GM19395 (cell line): Measurements from ENCODE around the gene PNPO.
A peak's percentile ranks its signal among the peaks of the same experiment; 100 is the strongest.

Experiments
- ATAC-seq: cut with Tn5 transposase; IDR thresholded peaks from one replicate; pipeline ENCODE4 v1.9.1; 2021; ENCODE audit warnings: mild to moderate bottlenecking, moderate library complexity; ENCODE audit not compliant: unreplicated experiment

The PNPO gene

DNA sequence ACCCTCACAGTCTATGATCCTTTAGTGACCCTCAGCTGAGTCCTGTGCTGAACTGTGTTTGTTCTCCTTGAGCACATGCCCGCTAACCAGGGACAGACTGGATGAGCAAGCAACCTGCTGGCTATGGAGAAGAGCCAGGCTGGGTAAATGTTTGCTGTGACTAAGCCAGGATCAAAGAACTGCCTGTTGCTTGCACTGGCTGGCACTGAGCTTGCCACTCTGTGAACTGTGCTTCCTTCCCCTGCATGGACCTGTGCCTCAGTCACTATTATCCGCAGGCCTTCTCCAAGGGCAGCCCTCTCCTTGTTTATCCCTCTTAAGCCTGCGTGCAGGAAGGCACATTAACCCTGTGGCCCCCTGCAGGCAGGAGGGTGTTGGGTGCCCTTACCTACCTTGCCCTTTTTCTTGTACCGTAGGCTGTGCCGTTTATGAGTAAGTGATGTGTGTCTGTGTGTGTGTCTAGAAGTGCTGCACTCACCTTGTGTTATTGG, 7.4 kb downstream of the PNPO start:
- no peak for ATAC-seq

DNA sequence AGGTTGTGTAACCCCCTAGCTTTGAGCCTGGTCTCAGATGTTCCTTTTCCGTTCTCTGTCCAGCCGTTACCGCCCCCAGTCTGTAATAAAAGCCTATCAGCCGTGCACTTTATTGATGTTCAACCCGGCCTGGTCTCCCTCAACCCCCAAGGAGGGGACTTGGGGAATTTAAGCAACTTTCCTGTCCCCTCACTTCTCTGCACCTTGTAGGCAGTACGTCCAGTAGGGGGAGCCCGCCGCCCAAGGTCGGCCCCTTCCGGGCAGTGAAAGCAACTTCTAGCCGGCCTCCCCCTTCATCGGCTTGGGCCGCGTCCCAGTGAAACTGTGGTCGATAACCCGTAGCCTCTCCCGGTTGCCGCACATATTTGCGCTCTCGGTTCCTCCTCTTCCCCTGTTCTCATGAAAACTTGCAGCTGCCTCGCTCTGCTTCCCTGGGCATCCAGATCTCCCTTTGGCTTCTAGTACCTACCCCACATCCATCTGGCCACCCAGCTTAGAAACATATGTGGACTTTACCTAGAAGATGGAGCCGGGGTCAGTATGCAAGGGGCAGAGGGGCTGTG, 7.9 kb downstream of the PNPO start:
- ATAC-seq, result peak; percentile 53

DNA sequence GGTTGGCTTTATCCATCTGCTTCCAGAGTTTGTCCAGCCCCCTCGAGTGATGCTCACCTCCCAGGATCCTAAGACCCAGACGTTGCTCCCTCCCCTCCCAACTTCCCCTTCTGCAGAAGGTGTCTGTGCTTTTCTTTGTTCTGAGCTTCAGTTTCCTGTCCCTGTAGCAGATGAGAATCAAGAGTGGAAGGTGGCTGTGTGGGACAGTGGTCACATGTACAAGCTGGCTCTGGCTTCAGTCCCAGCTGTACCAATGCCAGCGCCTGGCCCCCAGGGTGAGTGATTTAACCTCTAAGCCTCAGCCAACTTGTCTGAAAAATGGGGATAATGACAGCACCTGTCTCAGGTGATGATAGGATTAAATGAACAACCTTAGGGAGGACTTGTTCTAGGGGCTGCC, 8.6 kb downstream of the PNPO start:
- peak; percentile 48 for ATAC-seq

DNA sequence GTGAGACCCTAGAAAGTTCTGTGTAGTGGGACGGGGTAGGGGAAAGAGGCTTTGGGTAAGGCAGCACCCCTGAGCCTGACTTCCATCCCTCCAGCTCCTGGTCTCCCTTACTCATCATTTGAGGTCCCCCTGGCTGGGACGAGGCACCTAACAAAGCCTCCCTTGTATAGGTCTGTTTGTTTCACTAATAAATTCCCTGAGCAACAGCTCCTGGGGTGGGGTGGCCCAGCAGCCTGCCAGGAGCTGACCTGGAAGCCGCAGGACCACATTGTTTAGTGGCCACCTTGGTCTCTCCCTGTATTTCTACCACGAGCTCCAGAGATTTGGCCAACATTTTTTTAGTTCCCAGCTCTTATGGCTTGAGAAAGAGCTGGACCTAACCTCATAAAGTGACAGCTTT, 9.1 kb downstream of the PNPO start:
- no peak for ATAC-seq

DNA sequence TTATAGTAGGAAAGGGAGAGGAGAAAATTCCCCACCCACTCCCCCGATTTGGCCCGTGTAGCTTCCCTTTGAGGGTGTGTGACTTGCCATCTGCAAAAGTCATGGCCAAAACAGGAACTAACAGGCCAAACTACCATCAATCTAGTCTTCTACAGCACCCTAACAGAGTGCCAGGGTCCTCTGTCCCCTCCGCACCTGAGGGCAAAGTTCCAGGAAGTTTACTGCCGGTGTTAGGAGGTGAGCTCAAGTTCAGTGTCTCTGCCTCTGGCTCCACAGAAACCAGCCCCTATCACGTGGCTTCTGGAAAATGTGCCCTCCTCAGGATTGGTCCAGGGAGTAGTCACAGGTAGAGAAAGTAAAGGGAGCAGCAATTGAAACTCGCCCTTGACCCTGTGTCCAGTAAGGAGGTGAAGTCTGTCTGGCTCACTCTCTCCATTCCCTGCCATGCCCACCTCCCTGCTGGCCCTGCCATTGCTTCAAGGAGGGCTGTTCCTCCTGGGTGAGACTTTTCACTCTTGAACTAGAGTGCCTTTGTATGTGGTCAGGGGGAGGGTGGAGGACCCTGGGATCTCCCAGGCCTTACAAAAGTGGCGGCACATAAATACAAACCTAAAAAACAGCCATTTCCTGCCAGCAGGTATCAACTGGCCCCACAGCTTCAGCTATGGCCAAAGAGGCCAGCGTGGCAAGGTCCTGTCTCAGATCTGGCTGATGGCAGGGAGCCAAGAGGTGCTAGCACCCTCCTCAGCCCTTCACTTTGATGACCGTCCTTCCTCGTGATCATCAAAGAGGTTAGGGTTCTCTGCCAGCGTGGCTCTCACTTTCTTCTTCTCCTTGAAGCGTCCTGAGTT, 11.0 kb downstream of the PNPO start:
- ATAC-seq, result no peak

DNA sequence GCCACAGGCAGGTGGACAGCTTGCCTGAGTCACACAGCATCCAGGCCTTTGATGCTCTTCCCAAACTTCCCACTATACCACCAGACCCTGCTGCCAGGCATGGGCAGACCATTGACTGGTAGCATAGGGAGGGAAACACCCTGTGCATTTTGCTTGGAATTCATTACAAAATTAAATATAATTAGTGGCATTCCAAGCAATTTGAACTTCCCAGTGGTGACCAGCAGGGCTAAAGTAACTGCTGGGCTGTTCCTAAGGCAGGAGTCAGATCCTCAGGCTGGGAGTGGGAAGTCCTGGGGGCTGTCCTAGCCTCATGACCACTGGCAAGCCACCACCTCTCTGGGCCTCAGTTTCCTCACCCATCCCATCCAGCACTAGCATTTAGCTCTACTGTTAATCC, 12.5 kb downstream of the PNPO start:
- ATAC-seq, result no peak

DNA sequence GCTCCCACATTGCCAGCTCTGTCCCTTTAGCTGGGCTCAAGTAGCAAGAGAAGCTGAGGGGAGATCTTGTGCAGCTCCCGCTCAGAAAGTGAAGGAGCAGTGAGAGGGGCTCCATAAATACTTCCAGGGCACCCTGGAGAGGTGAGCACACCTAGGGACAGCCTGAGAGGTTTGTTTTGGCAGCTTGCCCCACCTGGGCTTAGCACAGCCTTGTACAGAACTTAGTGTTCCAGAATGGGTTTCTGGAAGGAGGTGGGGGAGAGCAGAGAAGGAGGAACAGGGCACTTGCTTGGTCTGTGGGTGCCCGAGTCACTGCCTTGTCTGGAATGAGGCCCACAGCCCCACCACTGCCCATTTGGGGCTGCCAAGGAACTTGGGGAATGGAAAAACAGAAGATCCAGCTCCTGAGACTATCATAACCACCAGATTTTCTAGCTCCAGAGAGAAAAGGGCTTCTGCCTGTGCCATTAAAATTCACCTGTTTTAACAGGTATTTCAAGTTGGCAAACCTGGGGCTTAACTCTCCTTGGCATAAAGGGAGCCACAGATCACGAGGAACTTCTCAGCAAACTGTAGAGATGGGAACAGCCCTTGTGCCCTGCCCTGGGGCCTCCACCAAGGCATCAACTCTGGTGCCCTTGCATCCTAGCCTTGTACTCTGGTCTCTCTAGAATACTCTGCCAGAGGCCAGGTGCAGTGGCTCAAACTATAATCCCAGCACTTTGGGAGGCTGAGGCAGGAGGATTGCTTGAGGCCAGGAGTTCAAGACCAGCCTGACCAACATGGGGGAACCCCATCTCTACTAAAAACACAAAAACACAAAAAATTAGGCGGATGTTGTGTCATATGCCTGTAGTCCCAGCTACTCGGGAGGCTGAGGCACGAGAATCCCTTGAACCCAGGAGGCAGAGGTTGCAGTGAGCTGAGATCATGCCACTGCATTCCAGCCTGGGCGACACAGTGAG, 14.4 kb downstream of the PNPO start:
- ATAC-seq, result no peak

DNA sequence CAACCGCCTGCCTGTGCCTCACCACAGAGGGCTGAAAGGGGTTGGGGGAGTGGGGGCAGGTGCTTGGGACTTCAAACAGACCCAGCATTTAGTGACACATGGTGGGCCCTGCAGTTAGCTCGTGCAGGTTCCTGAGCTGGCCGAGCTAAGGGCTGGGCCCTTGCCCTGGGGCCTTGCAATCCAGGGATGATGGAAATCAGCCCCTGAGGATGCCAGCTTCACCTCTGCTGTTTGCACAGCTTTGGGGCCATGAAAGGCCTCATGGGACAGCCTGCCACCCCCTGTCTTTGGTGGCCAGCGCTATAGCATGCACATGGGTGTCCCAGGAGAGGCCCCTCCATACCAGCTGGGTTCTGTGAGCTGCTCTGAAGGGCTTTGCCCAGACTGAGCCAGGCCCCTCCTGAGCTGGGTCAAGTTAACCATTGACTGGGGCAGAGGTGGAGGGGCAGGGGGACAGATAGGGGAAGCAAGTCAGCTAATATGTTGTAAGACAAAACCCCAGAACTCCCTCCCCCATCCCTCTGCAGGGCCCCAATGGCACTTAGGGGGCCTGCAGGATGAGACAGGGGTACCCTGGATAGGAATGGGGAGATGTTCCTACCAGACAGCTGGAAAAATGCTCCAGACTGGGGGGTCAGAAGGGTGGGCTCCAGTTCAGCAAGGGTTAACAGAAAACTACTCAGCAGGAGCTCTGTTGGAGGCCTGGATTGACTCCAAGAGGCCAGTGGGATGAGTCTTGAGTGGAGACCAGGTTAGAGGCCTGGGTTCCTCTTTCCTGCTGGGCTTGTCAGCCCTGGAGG, 15.6 kb downstream of the PNPO start:
- no peak for ATAC-seq

DNA sequence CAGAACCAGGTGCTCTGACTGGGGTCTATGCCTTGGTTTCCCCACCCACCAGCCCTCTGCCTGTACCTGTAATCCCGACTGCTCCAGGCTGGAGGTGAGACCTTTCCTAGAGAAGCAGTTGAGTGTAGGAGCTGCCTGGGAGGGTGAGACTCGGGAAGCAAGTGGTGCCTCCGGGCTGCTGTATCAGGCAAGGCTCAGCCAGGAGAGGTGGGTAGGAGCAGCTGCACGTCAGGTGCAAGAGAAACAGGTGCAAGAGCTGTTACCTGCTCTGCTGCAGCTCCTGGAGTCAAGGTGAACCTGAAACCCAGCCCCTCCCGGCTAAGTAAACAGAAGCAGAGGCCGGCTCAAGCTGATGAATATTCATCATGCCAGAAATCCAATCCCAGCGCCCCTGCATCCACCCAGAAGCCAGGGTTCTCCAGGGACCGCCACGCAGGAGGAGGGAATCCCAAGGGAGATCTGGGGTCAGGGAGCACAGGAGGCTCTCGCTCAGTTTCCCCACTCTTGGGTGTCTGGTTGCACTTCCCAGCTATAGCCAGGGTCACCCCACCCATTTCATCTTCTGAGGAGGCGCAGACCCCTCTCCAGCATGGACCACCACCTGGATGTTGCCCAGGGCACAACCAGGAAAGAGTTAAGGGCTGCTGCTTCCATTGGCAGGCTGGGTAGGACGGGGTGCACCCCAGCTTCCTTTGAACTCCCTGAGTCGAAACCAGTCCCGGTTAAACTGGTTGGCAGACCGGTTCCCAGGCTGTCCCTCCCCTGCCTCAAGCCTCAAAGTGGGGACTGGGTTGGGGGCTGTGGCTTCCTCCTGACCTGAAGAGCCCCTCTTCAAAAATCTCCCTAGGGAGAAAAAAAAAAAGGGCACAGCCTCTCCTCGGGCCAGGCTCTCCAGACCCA, 16.5 kb downstream of the PNPO start, which contains the start of gene PRR15L:
TSS of gene PRR15L (minus strand) at position 293 of the 900 bp plus-strand sequence. CDS start 4,649 bp downstream, outside the sequence.
- no peak for ATAC-seq

DNA sequence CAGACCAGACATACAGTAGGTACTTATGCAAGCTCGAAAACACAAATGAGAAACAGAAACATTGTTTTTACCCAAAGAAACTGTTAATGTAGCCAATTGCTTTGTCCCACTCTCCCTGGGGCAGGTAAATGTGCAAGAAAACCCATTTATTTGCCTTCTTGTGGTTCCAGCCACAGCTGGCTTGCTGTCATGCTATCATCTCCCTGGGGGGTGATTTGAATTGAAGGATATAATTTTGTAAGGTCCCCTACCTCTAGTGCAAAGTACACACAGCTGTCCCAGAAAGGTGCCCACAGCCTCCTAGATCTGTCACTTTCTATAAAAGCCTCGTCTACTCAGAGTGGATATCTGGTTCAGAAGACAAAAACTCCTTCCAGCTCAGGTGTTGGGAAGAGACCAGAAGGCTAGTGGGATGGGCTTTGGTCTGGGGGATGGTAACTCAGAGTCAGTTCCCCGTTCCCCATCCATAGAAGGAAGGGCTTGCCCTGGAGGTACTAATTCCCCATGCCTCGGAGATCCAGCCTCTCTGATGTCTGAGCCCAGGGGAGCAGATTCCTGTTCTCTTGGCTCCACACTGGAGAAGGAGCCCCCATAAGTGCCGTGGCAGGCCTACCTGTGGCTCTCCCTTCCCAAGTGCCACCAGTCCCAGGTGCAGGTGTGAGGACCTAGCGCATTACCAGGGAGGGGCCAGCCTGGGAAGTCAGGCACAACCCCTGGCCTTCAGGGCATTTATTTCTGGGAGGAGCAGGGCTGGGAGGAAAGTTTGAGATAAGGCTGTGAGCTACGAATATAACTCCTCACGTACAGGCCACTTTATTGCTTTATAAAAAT, 18.7 kb downstream of the PNPO start:
- ATAC-seq, result no peak

DNA sequence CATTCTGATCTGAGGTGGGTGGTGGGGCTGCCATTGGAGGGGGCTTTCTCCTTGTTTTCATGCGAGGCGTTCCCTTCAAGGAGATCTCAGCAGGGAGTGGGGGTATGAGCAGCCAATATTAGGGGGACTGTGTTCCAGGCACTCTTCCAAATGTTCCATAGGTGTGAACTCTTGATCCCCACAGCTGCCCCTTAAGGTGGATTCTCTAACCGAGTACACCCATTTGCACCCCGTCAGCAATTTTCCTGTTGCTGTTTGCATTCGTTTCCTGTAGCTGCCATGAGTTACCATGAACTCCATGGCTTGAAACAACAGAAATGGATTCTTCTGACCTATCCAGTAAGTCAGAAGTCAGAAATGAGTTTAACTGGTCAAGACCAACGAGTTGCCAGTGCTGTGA, 20.0 kb downstream of the PNPO start:
- no peak for ATAC-seq

DNA sequence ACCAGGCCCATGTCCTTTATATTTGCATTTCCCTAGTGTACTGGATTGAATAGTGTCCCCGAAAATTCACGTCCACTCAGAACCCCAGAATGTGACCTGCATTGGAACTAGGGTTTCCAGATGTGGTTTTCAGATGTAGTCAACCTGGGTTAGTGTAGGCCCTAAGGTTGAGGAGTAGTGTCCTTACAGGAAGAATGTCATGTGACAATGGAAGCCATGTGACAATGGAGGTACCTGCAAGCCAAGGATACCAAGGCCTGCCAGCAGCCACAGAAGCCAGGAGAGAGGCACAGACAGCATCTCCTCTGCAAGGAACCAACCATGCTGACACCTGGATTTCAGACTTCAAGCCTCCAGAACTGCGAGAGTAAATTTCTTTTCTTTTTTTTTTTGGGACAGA, 21.5 kb downstream of the PNPO start:
- no peak for ATAC-seq

DNA sequence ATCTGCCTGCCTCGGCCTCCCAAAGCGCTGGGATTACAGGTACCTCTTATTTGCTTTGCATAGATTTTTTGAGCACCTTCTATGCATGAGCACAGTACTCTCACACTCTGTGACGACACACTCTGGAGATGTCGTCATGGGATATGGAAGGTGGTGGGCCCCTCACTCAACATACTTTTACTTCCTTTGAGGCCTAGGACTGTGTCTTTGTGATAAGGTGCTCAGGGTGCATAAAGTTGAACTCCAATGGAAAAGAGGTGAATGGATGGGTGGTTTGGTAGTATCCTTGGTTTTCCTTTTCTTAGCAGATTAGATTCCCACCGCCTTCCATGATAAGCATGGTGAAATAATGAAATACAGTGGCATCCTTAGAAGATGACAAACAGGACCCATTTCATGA, 23.5 kb downstream of the PNPO start:
- ATAC-seq, result no peak

DNA sequence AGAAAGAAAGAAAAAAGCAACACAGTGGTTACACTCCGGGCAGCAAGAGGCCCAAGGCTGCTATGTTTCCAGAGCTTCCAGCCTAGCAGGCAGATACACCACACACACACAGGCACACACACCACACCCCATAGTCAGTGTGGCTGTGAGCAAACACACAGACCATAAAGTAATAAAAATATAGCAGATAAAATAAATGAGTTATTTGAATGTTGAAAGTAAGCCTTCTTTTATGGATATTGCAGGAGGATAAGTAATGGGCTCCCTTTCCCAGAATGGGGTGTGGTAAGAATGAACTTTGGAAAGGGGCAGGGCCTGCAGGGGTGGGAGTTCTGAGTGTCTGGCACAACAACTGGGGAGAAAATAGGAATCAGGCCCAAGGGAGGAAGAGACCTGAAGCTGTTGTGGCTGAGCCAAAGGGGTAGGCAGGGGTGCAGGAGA, 24.7 kb downstream of the PNPO start:
- ATAC-seq, result no peak

DNA sequence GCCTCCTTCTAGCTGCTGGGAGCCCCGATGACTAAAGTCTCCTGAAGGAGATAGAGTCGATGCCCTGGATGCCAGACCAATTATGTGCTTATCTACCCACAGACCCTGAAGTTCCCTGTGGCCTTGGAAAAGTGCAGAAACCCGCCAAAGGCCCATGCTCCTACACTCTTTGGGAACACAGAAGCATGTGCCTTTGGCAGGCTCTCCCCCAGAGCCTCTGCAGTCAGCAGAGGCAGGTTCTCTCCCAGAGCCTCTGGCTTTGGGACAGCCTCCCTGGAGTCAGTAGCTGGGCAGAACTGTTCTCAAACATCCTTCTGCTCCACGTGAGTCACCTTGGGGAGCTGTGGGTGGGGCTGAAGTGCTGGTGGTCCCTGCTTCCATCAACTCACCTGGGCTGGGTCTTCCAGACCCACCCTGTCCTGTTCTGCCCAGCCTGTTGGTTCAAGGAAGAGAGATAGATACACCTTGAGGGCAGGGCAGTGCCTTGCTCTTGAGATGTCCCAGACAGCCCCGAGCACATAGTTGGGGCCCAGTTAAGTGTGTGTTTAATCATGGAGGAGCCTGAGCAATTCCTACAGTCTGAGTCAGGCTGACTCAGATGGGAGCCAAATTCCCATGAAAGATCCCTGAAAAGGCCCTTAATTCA, 26.4 kb downstream of the PNPO start:
- no peak for ATAC-seq

DNA sequence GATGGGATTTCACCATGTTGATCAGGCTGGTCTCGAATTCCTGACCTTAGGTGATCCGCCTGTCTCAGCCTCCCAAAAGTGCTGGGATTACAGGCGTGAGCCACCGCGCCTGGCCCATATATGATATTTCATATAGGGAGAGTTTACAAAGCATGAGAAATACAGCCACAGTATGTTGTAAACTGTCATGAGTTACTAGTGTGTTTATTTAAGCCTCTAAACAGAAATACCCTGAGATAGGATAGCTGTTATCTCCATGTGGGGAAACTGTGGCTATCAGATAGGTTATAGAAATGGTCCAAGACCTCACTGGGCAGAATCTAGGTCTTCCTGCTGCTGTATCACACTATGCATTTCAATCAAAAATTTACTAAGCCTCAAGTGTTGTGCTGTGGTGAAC, 27.5 kb downstream of the PNPO start:
- no peak for ATAC-seq

DNA sequence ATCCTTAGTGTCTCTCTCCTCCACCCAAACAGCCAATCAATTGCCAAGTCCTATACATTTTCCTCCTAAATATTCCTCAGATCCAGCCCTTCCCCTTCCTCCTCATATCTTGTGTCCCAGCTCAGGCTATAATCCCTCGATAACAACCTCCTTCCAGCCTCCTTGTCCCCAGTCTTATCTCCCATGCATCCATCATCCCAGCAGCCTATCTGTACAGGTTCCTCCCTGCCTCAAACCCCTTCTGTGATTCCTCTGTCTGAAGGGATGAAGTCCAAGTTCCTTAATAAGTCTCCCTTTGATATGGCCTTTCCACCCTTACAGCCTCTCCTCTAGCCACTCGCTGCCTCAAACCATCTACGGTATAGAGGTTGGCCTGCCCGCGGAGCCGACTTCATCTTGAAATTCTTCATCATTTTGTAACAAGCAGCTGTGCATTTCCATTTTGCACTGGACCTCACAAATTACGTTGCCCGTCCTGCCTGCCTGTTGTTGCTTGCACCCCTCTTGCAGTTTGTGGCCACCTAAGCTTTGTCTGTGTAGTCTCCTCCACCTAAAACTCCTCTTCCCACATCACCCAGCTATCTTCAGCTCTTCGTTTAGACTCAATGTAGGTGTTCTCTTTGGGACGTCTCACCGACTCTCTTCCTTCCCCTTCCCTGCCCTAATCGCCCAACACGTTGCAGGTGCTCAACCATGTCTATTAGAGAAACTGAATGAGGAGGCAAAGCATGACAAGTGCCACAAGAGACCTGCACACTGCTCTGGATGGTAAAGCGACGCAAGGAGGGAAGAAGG, 28.8 kb downstream of the PNPO start:
- no peak for ATAC-seq
